Right lung (tissue), 5 donors: Measurements from ENCODE around the gene ZC2HC1C. TPM values are rescaled to one million over a fixed set of nuclear protein-coding genes. Genes with fewer than 3 reads are reported as not detected.

Experiments used
- polyA plus RNA-seq, 5 donors: library from polyadenylated mRNA; unstranded; fragments of 120-200 nt; gene quantifications; one replicate each; pipeline versions ENCODE4 v1.2.1 to v1.2.3, GENCODE V29; 2013; ENCODE audit warnings: inconsistent platforms in 1 of 5, low replicate concordance in 1 of 5; ENCODE audit not compliant: insufficient read length in 5 of 5, insufficient read depth in 1 of 5

Gene ZC2HC1C
- polyA plus RNA-seq, 5 donors = 3.1 to 6.1 (median 5.3) TPM

Other genes with a start within 250 kb of the ZC2HC1C start
- 1 to 10 TPM; 1.7 to 3.2 (median 2.5) TPM for gene PROX2, start 193.5 kb upstream of the ZC2HC1C start, polyA plus RNA-seq
- 100 to 1,000 TPM in 1 of 5 donors, 10 to 100 TPM in 4; 78.3 to 104 (median 95.0) TPM for gene DLST, start 187.7 kb upstream of the ZC2HC1C start, polyA plus RNA-seq
- 1 to 10 TPM in 4 of 5 donors, under 1 TPM in 1; 0.76 to 2.3 (median 1.1) TPM for gene RPS6KL1, start 146.4 kb upstream of the ZC2HC1C start, polyA plus RNA-seq
- 10 to 100 TPM; 10.2 to 24.5 (median 14.1) TPM for gene PGF, start 114.0 kb upstream of the ZC2HC1C start, polyA plus RNA-seq
- gene EIF2B2, start 66.7 kb upstream of the ZC2HC1C start, polyA plus RNA-seq = 10 to 100 TPM; 45.2 to 58.4 (median 52.1) TPM
- gene MLH3, start 18.2 kb upstream of the ZC2HC1C start, polyA plus RNA-seq = 10 to 100 TPM; 32.2 to 49.3 (median 38.2) TPM
- 10 to 100 TPM; 35.0 to 62.3 (median 52.2) TPM for gene ACYP1, start 5.6 kb upstream of the ZC2HC1C start, polyA plus RNA-seq
- gene NEK9, start 57.4 kb downstream of the ZC2HC1C start, polyA plus RNA-seq = 100 to 1,000 TPM; 114 to 138 (median 133) TPM
- 100 to 1,000 TPM; 165 to 215 (median 199) TPM for gene TMED10, start 107.0 kb downstream of the ZC2HC1C start, polyA plus RNA-seq
- 1,000 to 10,000 TPM in 1 of 5 donors, 100 to 1,000 TPM in 4; 142 to 1,318 (median 956) TPM for gene FOS, start 209.2 kb downstream of the ZC2HC1C start, polyA plus RNA-seq